ENCODE results near the gene WNT5A. TPM values are rescaled to one million over a fixed set of nuclear protein-coding genes. Genes with fewer than 3 reads are reported as not detected.
"Not testable (repeated sequence)": the region's sequence is repeated elsewhere in the genome, so short reads cannot be mapped to it uniquely, and the experiment has no call there.

The WNT5A gene
- total RNA-seq, 1 donor from 2014 or later = 4.2 TPM

- no peak for ATAC-seq
- DNase-seq = no peak
- intact Hi-C loops (cut with micrococcal nuclease) = no loop called here
Measured at GRCh38 chr3:55511895-55512570, 24.9 kb upstream of the WNT5A start.

GRCh38 chr3:55508335-55508734, 21.2 kb upstream of the WNT5A start:
- intact Hi-C loops (cut with micrococcal nuclease) = no loop called here
- DNase-seq = no peak
- ATAC-seq = no peak

GRCh38 chr3:55507808-55508207, 20.7 kb upstream of the WNT5A start:
- DNase-seq (no peak), ATAC-seq (no peak)
- intact Hi-C loops (cut with micrococcal nuclease) = no loop called here

- intact Hi-C loops (cut with micrococcal nuclease) = no loop called here
- ATAC-seq = no peak
- no peak for DNase-seq
Measured at GRCh38 chr3:55505776-55506175, 18.7 kb upstream of the WNT5A start.

GRCh38 chr3:55505102-55505501, 18.0 kb upstream of the WNT5A start:
- DNase-seq; ATAC-seq; intact Hi-C loops (cut with micrococcal nuclease): not testable (repeated sequence)

- no peak for ATAC-seq
- DNase-seq = no peak
- intact Hi-C loops (cut with micrococcal nuclease) = no loop called here
Measured at GRCh38 chr3:55501905-55502304, 14.8 kb upstream of the WNT5A start.

GRCh38 chr3:55500555-55501330, 13.6 kb upstream of the WNT5A start:
- intact Hi-C loops (cut with micrococcal nuclease) = no loop called here
- ATAC-seq = no peak
- no peak for DNase-seq

- ATAC-seq = no peak
- intact Hi-C loops (cut with micrococcal nuclease) = no loop called here
- no peak for DNase-seq
Measured at GRCh38 chr3:55498520-55498919, 11.4 kb upstream of the WNT5A start.

- intact Hi-C loops (cut with micrococcal nuclease) = no loop called here
- DNase-seq (no peak), ATAC-seq (no peak)
Measured at GRCh38 chr3:55497250-55497649, 10.1 kb upstream of the WNT5A start.

- no peak for ATAC-seq
- no peak for DNase-seq
- intact Hi-C loops (cut with micrococcal nuclease) = no loop called here
Measured at GRCh38 chr3:55494976-55495375, 7.9 kb upstream of the WNT5A start.

- ATAC-seq (no peak), DNase-seq (no peak)
- intact Hi-C loops (cut with micrococcal nuclease) = no loop called here
Measured at GRCh38 chr3:55492976-55493375, 5.9 kb upstream of the WNT5A start.

- intact Hi-C loops (cut with micrococcal nuclease) = no loop called here
- DNase-seq = no peak
- ATAC-seq = no peak
Measured at GRCh38 chr3:55491296-55491816, 4.2 kb upstream of the WNT5A start.

GRCh38 chr3:55490276-55490913, 3.3 kb upstream of the WNT5A start:
- DNase-seq (no peak), ATAC-seq (no peak)
- intact Hi-C loops (cut with micrococcal nuclease) = no loop called here

- ATAC-seq = no peak
- peak; percentile 41 for DNase-seq
- intact Hi-C loops (cut with micrococcal nuclease) = no loop called here
Measured at GRCh38 chr3:55489798-55490132, 2.7 kb upstream of the WNT5A start.

- ATAC-seq = peak; percentile 42
Measured at GRCh38 chr3:55488398-55489055, 1.4 kb upstream of the WNT5A start.

GRCh38 chr3:55487381-55488241, 505 bp upstream of the WNT5A start:
- ATAC-seq = peak; percentile 19

More at GRCh38 chr3:55488398-55489055, 1.4 kb upstream of the WNT5A start:
- intact Hi-C loops (cut with micrococcal nuclease) = no loop called here
- peak; percentile 73 for DNase-seq

GRCh38 chr3:55486101-55486856, 827 bp downstream of the WNT5A start:
- intact Hi-C loops (cut with micrococcal nuclease) = no loop called here
- peak; percentile 65 for ATAC-seq
- DNase-seq = peak; percentile 82

More at GRCh38 chr3:55487381-55488241, 505 bp upstream of the WNT5A start:
- DNase-seq = peak; percentile 44
- intact Hi-C loops (cut with micrococcal nuclease) = no loop called here
